Stimulated activated CD4-positive, alpha-beta T cell treated with anti-CD3 and anti-CD28 coated beads, Interleukin-1b, Interleukin-23, amount 100 ng/mL, for 4 hours (primary cell): ENCODE measurements around the gene BLZF1.
"Not testable (repeated sequence)": the region's sequence is repeated elsewhere in the genome, so short reads cannot be mapped to it uniquely, and the experiment has no call there.

Experiments used
- DNase-seq, 2 donors: peaks; one replicate each; pipeline ENCODE4 v3.0.0-alpha.2; 2020; ENCODE audit warnings: low read depth in 2 of 2

Gene BLZF1

DNA sequence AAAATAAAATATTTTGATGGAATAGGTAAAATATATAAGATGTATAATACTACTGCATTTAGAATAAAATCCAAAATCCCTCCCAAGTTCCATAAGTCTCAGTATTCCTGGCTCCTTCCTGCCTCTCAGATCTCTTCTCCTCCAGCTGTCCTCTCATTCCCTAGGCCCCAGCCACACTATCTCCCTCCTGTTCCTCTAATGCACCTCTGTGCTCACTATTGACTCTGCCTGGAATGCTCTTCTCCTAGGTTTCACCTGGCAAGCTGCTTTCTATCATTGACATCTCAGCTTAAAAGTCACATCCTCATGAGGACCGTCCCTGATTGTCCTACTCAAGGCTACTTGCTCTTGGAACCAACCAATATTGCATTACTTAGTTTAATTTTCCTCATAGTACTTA is 7.6 kb upstream of the BLZF1 start:
- DNase-seq, result no peak

DNA sequence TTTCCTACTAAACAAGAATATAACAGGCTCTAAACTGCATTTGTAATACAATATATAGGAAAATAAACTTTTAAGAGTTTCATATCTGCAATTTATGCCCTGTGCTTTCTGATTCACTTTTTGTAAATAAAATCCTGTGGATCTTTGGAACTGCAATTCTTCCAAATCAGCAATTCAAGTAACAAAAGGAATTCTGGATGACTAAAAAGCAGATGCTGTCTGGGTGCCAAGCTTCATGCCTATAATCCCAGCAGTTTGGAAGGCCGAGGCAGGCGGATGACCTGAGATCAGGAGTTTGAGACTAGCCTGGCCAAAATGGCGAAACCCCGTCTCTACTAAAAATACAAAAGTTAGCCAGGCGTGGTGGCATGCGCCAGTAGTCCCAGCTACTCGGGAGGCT is 6.7 kb upstream of the BLZF1 start:
- DNase-seq, result no peak

DNA sequence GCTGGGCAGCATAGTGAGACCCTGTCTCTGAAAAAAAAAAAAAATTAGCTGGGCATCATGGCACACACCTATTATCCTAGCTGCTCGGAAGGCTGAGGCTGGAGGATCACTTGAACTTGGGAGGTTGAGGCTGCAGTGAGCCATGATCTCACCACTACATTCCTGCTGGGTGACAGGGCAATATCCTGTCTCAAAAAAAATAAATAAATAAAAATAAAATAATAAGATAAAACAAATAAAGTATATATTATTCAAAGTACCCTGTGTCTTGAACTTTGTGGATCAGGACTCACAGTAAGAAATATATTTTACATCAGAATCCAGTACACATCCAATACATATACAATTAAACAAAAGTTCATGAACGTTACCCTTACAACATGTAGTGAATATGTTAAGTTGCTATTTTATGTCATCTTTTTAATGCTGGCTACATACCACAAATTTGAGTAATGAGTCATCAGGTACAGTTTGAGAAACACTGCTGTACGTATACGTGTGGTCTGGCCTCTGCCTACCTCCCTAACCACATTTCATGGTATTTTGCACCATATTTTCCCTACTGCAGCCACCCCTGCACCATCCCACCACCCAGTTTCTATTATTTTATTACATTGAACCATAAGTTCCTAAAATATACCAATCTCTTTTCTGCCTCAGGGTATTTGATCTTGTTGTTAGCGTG is 4.8 kb upstream of the BLZF1 start:
- peak in 1 of 2 donors; percentile 12 for DNase-seq

DNA sequence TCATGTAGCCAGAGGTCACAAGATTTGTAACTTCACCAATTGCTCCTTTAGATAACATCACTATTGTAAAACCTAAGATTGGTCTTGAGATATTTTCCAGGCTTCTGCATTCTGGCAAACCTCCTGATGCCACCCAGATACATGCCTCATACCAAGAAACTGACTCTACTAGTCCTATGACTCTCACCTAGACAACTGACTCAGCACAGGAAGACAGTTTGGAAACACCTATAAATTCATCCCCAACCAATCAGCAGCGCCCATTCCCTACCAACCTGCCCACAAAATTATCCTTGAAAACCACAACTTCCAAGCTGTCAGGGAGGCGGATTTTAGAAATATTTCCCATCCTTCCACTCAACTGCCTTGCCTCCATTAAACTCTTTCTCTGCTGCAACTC is 3.0 kb upstream of the BLZF1 start:
- no peak for DNase-seq

DNA sequence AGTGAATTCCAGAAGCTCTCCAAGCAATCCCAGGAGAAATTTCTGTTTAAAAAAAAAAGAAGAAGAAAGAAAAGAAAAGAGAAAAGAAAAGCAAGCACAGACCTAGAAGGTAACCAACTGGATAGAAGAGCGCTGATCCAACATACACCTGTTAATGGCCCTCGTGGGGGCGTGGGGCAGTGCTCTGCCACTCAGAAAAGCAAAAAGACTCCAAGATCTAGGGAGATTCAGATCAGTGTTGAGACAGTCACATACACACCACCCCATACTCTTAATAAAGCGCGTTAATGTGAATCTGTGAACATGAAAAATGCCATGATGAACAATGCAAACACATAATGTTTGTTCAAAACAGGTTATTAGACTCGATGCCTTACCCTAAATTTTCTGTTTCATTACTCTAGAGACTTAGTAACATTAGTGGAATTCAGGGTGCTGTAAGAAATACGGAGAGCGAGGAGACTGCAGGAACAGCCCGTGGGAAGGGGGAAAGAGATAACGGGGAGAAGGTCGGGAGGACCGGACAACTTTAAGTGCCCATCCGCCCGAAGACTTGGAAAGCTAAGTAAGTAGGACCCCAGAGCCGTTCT is 804 bp upstream of the BLZF1 start:
- DNase-seq, result no peak

DNA sequence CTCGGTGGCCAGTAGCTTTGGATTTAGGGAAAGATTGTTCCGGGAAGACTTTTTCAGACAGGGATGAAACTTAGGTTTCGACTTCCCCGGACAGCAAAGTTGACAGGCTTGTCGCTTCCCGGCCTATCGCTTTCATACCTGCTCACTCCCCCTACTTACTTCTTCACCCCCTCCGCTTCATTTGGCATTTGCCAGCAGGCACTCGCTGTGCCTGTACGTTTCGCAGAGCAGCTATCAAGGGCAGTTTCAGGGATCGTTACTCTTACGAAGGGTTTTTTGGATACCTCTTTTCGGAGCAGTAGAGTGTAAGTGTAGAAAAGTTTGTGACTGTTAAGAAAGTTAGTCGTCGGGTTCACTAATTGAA is 393 bp downstream of the BLZF1 start:
- peak in 1 of 2 donors; percentile 7 for DNase-seq

DNA sequence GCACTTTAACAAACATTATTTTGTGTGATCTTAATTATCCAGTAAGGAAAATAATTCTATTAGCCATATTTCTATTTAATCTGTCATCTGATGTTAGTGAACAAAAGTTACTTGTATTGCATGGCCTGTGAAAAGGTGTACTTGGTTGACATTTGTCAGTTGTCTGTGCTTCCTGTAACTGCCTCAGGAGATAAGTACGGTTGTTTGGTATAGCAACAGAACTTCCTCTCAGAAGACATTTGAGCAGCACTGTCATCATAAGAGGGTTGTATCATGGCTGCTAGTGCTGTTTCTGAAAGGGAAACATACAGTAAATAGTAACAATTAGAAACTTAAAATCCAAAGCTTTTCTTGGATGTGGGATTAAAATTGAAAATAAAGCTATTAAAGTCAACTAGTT is 3.4 kb downstream of the BLZF1 start:
- no peak for DNase-seq

DNA sequence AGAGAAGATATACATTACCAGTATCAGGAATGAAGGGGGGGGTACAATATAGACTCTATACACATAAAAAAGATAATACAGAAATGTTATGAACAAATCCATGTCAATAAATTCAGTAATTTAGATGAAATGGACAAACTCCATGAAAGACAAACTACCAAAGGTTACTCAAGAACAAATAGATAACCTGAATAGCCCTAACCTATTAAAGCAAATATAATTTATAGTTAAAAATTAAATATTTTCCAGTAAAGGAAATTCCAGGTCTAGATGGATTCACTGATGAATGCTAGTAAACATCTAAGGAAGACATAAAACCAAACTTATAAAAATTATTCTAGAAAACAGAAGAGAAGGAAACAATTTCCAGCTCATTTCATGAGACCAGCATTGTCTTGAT is 13.2 kb downstream of the BLZF1 start:
- DNase-seq, result no peak

DNA sequence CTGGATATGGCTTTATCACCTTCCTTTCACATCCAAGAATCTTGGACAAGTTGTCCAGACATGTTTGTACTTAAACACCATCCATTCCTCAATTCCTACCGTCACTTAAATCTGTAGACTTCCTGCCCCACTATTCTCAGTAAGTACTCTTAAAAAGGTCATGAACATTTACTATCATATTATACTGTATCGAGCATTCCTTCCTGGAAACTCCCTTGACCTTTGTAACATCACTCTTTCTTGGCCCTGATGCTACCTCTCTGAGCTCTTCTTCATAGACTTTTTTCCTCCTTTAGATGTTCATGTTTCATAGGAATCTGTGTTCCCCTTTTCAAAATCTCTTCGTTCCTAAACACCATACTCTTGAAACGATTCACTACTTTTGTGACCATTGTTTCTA is 15.5 kb downstream of the BLZF1 start:
- no peak for DNase-seq

DNA sequence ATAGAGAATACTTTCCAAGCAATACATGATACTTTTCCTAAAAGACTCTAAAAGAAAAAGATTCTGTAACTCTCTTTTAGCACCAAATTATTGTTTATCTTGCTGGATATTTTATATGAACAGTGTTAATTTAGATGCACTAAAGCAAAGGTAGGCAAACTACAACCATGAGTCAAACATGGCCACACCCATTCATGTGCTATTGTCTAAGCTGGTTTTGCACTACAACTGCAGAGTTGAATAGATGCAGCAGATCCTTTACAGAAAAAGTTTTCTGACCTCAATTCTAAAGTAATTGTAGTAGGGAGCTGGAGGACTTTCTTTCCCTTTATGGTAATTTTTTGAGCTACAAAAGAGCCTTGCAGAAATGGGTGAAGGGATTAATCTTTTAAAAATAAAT is 19.4 kb downstream of the BLZF1 start:
- DNase-seq, result no peak

DNA sequence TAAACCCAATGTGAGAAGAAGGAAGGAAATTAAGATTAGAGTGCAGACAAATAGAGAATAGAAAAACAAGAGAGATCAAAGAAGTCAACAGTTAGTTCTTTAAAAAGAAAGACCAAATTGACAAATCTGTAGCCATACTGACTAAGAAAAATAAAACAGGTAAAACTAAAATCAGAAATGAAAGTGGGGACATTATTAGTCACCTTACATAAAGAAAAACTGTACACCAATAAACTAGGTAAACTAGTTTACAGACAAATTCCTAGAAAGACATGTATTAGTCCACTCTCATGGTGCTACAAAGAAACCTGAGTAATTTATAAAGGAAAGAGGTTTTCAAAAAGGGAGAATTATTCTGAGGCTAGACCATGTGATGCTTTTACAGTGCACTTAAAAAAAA is 22.3 kb downstream of the BLZF1 start:
- no peak for DNase-seq

DNA sequence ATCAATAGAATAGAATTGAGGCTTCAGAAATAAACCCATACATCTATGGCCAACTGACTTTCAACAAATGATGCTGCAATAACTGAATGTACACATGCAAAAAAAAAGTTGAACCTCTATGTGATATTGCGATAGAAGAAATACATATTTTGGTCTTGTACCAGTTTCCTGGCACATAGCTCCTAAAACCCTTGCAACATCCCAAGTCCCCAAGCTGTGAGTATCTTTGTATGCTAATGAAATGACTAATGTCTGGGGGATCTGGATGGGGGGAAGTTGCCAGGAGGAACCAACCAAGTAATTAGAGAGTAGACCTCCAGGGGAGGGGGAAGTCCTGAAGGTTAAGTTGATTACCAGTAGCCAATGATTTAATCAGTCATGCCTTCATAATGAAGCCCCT is 24.4 kb downstream of the BLZF1 start:
- DNase-seq, result no peak

DNA sequence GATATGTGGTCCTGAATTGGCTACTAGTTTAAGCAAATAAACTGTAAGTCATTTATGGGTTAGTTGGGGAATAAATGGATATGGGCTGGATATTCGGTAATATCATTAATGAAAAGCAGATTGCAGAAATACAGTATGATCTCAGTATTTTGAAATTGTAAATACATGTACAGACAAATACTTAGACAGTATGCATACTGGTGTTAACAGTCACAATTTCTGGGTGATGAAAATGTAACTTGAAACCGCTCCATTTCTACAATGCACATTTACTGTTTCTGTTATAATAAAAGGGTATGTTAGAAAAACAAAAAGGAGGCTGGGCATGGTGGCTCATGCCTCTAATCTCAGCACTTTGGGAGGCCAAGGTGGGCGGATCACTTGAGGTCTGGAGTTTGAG is 28.0 kb downstream of the BLZF1 start:
- no peak for DNase-seq

DNA sequence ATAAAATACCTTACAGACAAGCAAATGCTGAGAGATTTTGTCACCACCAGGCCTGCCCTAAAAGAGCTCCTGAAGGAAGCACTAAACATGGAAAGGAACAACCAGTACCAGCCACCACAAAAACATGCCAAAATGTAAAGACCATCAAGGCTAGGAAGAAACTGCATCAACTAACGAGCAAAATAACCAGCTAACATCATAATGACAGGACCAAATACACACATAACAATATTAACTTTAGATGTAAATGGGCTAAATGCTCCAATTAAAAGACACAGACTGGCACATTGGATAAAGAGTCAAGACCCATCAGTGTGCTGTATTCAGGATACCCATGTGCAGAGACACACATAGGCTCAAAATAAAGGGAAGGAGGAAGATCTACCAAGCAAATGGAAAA is 34.6 kb downstream of the BLZF1 start:
- not testable (repeated sequence) for DNase-seq

DNA sequence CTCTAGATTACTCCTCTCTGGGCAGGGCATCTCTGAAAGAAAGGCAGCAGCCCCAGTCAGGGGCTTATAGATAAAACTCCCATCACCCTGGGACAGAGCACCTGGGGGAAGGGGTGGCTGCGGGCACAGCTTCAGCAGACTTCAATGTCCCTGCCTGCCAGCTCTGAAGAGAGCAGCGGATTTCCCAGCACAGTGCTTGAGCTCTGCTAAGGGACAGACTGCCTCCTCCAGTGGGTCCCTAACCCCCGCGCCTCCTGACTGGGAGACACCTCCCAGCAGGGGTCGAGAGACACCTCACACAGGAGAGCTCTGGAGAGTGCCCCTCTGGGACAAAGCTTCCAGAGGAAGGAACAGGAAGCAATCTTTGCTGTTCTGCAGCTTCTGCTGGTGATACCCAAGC is 40.3 kb downstream of the BLZF1 start:
- not testable (repeated sequence) for DNase-seq

DNA sequence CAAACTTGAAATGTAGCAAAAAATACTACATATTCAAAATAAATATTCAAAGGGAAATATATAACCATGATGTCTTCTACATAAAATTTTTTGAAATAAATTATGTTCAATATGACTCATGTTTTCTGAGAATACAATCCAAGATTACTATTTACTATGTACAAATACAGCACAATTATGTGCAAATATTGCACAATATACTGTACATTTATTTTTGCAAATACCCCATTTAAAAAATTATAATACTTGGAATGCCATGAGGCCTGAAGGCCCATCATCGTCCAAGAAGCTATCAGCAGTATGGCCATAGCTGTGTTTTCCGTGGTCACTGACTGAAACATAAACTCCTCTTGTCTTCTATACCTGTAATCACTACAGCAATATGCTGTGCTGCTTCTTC is 47.0 kb downstream of the BLZF1 start:
- DNase-seq, result no peak

DNA sequence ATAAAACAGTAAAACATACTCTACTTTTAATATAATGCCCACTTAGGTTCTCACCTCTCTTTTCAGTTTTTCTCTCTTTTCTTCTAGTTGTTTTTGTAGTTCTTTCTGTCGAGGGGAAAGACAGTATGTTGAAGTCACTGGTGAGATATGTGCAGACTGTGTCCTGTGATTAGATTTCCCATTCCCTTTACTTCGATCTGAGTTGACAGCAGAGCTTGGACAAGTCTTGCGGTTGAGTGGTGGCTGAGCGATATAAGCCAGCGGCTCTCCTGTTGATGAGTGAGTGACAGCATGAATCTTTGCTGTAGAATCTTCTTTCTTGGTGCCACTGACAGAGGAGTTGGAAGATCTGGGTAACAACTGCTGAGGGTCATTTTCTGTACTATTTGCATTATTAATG is 53.3 kb downstream of the BLZF1 start:
- DNase-seq, result no peak

DNA sequence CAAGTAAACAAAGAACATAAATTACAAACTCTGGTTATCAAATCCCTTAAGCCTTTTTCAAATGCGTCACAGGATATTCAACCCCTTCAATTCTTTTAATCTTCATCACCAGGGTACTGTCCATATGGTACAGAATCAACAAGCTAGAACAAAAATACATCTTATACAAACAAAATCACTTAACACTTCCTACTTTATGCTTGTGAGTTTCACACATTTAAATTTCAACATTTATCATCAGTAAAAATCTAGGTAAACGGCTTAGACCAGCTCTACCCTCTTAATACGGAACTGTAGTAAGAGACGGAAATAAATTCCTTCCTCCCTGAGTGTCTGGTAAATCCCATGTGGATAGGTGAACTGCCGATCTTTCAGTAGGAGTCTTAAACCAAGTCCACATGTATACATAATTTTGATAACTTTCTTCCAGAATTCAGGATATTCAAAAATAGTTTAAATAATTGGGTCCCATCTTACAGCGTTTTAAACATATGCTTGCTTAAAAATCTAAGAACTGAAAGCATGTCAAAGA is 58.2 kb downstream of the BLZF1 start:
- DNase-seq, result no peak

DNA sequence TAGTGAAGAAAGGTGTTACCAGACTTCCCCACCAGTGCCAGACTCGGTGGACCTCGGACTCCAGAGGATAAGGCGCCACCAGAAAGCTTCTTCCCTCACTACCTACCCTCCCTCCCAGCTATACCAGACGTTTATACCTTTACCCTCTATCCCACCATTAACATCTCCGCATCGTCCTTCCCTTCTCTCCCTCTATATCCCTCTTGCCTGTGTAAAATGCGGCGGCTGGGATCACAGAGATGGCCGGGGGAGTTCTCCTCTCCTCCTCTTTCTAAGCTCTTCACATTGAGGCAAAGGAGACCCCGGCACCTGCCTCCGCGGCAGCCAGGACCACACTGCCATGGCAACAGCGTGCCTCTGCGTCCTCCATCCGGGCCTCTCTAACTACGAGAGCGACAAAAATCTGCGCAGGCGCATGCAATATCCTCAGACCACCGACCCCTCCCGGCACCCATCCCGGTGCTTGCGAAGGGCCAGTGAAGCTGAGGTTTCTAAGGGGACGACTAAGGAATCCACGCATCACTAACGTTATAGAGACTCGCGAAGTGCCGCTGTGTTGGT is 59.2 kb downstream of the BLZF1 start, which contains the start of gene CCDC181:
Gene CCDC181 (minus strand): TSS at position 394 of the 561 bp plus-strand sequence. CDS start 2,547 bp downstream, outside the sequence.
- peak; percentile 27 to 38 for DNase-seq
